Measurements from ENCODE around the gene CHI3L1.

The CHI3L1 gene

DNA sequence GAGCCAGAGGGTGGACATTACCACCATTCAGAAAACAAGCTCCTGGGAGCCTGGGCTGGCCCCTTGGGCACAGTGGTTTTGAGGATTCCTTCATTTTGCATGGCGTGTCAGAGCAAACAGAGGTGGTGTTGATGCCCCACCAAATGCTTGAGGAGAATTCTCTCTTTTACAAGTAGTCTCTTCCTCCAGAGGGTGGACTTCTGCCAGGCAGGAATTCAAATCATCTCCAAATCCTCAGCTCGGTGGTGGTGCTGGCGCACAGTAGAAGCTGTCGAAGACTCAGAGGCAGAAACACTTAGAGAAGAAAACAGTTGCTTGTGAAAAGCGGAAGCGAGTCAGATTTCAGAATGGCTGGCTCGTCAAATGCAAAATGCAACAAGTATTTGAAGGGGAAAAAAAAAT, 3.4 kb upstream of the CHI3L1 start:
- no peak overlapping the region for H3K9ac ChIP-seq (ENCODE audit: low read length in 2 of 2)
- H3K9me3 ChIP-seq (ENCODE audit: control insufficient read depth in 2 of 2, low read length in 2 of 2): no peaks in the 10 kb centered on the region
- no peak overlapping the region for H3K4me3 ChIP-seq (ENCODE audit: low read length in 2 of 2)
- H3K4me1 ChIP-seq (ENCODE audit: control insufficient read depth, insufficient read depth, low read length): no peaks in the 10 kb centered on the region
- no peak overlapping the region for H3K27ac ChIP-seq (ENCODE audit: low read length)
- no peaks in the 10 kb centered on the region for H3K36me3 ChIP-seq (ENCODE audit: control insufficient read depth in 2 of 2, insufficient read depth in 2 of 2, low read length in 2 of 2)
- H3K27me3 ChIP-seq (ENCODE audit: control insufficient read depth in 1 of 2, insufficient read depth in 2 of 2, low read length in 2 of 2): no peaks in the 10 kb centered on the region

DNA sequence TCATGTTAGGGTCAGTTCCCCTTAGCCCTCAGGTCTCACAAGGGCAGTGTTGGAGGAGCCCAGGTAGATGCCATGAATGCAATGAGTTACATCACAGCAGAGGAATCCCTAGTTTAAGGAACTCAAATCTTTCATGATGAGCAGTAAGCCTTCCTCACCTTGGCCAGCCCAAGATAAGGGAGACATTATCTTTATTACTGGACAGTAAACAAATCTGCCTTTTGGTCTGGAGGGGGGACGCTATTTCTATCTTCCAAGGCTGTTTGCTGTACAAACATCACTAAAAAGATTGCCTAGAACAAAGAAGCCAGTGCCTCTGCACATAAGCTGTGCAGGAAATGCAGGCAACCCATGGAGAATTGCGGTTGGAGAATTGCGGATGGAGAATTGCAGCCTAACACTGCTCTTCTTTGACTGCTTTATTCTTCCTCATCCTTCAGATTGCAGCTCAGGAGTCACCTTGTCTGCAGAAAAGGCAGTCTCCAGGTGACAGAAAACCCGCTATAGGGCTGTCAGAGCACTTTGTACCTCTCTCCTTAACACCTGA, 2.3 kb upstream of the CHI3L1 start:
- no peaks in the 10 kb centered on the region for H3K36me3 ChIP-seq (ENCODE audit: control insufficient read depth in 2 of 2, insufficient read depth in 2 of 2, low read length in 2 of 2)
- H3K9me3 ChIP-seq (ENCODE audit: control insufficient read depth in 2 of 2, low read length in 2 of 2): no peaks in the 10 kb centered on the region
- no peaks in the 10 kb centered on the region for H3K4me1 ChIP-seq (ENCODE audit: control insufficient read depth, insufficient read depth, low read length)
- no peak overlapping the region for H3K4me3 ChIP-seq (ENCODE audit: low read length in 2 of 2)
- H3K27ac ChIP-seq (ENCODE audit: low read length): no peak overlapping the region
- no peak overlapping the region for H3K9ac ChIP-seq (ENCODE audit: low read length in 2 of 2)
- no peaks in the 10 kb centered on the region for H3K27me3 ChIP-seq (ENCODE audit: control insufficient read depth in 1 of 2, insufficient read depth in 2 of 2, low read length in 2 of 2)

DNA sequence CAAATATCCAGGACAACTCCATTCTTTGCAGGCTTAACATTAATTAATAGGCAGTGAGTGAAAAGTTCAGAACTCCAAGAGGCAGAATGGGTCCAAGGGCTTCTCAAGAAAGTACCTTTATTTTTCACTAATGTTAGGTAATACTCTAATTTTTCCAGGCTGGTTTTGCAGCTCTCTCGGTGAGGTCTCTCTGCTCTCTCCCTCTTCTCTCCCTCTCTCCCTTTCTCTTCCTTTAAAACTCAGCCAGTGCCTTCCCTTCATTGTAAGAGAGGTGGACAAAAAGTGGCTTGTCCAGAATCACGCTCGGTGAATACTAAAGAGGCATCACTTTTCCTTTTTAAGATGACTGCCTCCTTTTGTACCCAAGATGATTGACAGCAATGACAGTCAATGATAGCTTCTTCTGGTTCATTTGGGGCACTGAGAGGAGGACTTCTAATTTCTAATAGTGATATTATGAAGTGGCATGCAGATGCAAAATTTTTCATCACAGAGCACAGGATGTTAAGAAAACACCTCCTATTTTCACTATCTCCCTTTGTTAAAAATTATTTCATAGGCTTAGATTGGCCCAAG, 1.3 kb upstream of the CHI3L1 start:
- no peak overlapping the region for H3K4me3 ChIP-seq (ENCODE audit: low read length in 2 of 2)
- peak overlapping the region in 1 of 2 donors; percentile 29 for H3K9ac ChIP-seq (ENCODE audit: low read length in 2 of 2)
- no peaks in the 10 kb centered on the region for H3K9me3 ChIP-seq (ENCODE audit: control insufficient read depth in 2 of 2, low read length in 2 of 2)
- no peaks in the 10 kb centered on the region for H3K27me3 ChIP-seq (ENCODE audit: control insufficient read depth in 1 of 2, insufficient read depth in 2 of 2, low read length in 2 of 2)
- no peaks in the 10 kb centered on the region for H3K4me1 ChIP-seq (ENCODE audit: control insufficient read depth, insufficient read depth, low read length)
- H3K27ac ChIP-seq (ENCODE audit: low read length): no peak overlapping the region
- H3K36me3 ChIP-seq (ENCODE audit: control insufficient read depth in 2 of 2, insufficient read depth in 2 of 2, low read length in 2 of 2): no peaks in the 10 kb centered on the region

DNA sequence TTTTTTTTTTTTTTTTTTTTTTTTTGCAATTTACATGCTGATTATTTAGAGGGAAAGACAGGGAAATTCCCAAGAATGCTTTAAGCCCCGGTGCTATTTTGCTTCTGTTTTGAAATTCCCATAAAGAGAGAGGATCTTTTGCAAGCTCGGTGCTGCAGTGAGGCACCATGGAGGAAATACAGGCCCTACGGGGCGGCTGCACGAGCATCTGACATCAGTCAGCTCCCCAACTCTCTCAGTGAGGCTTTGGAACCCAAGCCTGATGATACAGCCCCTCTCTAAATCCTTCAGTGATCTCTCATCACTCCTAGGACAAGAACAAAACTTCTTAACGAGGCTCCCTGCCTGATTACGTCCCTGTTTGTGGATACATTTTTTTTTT, 791 bp upstream of the CHI3L1 start:
- no peaks in the 10 kb centered on the region for H3K36me3 ChIP-seq (ENCODE audit: control insufficient read depth in 2 of 2, insufficient read depth in 2 of 2, low read length in 2 of 2)
- no peaks in the 10 kb centered on the region for H3K27me3 ChIP-seq (ENCODE audit: control insufficient read depth in 1 of 2, insufficient read depth in 2 of 2, low read length in 2 of 2)
- H3K27ac ChIP-seq (ENCODE audit: low read length): no peak overlapping the region
- no peak overlapping the region for H3K4me3 ChIP-seq (ENCODE audit: low read length in 2 of 2)
- no peaks in the 10 kb centered on the region for H3K9me3 ChIP-seq (ENCODE audit: control insufficient read depth in 2 of 2, low read length in 2 of 2)
- peak overlapping the region in 1 of 2 donors; percentile 29 for H3K9ac ChIP-seq (ENCODE audit: low read length in 2 of 2)
- H3K4me1 ChIP-seq (ENCODE audit: control insufficient read depth, insufficient read depth, low read length): no peaks in the 10 kb centered on the region

DNA sequence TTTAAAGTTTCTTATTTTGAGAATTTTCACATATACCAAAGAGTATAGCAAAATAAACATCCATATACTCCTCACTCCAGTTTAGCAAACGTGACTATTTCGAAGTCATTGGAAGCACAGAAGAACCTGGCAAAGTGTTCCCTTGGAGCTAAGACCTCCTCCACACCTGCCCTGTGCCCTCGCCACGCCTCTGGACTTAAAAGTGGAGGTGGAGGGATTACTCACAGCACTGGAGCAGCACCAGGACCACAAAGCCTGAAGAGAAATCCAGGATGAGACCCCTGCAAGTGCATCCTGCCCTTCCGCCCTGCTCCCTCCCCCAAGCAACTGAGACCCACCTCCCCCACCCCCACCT, 436 bp downstream of the CHI3L1 start:
- no peak overlapping the region for H3K4me3 ChIP-seq (ENCODE audit: low read length in 2 of 2)
- no peaks in the 10 kb centered on the region for H3K9me3 ChIP-seq (ENCODE audit: control insufficient read depth in 2 of 2, low read length in 2 of 2)
- no peaks in the 10 kb centered on the region for H3K27me3 ChIP-seq (ENCODE audit: control insufficient read depth in 1 of 2, insufficient read depth in 2 of 2, low read length in 2 of 2)
- H3K9ac ChIP-seq (ENCODE audit: low read length in 2 of 2): no peak overlapping the region
- H3K4me1 ChIP-seq (ENCODE audit: control insufficient read depth, insufficient read depth, low read length): no peaks in the 10 kb centered on the region
- H3K36me3 ChIP-seq (ENCODE audit: control insufficient read depth in 2 of 2, insufficient read depth in 2 of 2, low read length in 2 of 2): no peaks in the 10 kb centered on the region
- no peak overlapping the region for H3K27ac ChIP-seq (ENCODE audit: low read length)

DNA sequence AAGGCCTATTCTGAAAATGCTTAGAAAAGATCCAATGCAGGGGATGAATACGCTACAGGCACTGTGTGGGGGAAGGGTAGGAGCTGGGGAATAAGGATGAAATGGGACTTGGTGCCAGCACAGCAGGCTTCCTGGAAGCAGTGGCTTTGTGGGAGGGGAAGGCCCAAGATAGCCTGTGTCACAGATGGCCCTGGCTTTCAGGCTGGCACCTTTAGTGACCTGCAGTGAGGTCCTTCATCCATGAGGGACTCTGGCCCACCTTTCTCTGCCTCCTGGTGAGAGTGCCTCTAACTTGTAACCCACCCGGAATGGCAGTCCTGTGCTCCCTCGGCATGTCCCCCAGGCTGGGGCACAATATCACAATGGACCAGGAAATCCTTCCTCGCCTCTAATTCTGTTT, 919 bp downstream of the CHI3L1 start:
- H3K9me3 ChIP-seq (ENCODE audit: control insufficient read depth in 2 of 2, low read length in 2 of 2): no peaks in the 10 kb centered on the region
- H3K4me3 ChIP-seq (ENCODE audit: low read length in 2 of 2): no peak overlapping the region
- H3K36me3 ChIP-seq (ENCODE audit: control insufficient read depth in 2 of 2, insufficient read depth in 2 of 2, low read length in 2 of 2): no peaks in the 10 kb centered on the region
- H3K27me3 ChIP-seq (ENCODE audit: control insufficient read depth in 1 of 2, insufficient read depth in 2 of 2, low read length in 2 of 2): no peaks in the 10 kb centered on the region
- no peak overlapping the region for H3K9ac ChIP-seq (ENCODE audit: low read length in 2 of 2)
- no peak overlapping the region for H3K27ac ChIP-seq (ENCODE audit: low read length)
- no peaks in the 10 kb centered on the region for H3K4me1 ChIP-seq (ENCODE audit: control insufficient read depth, insufficient read depth, low read length)

DNA sequence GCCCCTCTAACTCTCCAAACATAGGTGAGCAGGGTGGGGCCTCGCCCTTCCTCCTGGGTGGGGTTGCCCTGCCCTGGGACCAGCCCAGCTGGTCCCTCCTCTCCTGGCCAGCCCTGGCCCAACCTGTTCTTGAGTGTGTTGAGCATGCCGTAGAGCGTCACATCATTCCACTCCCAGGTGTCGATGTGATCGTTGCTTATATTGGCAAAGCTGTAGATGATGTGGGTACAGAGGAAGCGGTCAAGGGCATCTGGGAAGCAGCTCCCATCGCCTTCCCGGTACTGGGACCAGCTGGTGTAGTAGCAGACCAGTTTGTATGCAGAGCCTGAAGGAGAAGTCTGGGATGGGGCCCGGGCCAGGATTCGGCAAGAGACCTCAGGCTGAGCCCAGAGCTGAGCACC, 1.4 kb downstream of the CHI3L1 start:
- Histone ChIP-seq H3K36me3 (ENCODE audit: control insufficient read depth in 2 of 2, insufficient read depth in 2 of 2, low read length in 2 of 2) (no peaks in the 10 kb centered on the region), H3K4me3 (ENCODE audit: low read length in 2 of 2) (no peak overlapping the region), H3K27me3 (ENCODE audit: control insufficient read depth in 1 of 2, insufficient read depth in 2 of 2, low read length in 2 of 2) (no peaks in the 10 kb centered on the region), H3K9me3 (ENCODE audit: control insufficient read depth in 2 of 2, low read length in 2 of 2) (no peaks in the 10 kb centered on the region), H3K27ac (ENCODE audit: low read length) (no peak overlapping the region), H3K4me1 (ENCODE audit: control insufficient read depth, insufficient read depth, low read length) (no peaks in the 10 kb centered on the region), H3K9ac (ENCODE audit: low read length in 2 of 2) (no peak overlapping the region)

DNA sequence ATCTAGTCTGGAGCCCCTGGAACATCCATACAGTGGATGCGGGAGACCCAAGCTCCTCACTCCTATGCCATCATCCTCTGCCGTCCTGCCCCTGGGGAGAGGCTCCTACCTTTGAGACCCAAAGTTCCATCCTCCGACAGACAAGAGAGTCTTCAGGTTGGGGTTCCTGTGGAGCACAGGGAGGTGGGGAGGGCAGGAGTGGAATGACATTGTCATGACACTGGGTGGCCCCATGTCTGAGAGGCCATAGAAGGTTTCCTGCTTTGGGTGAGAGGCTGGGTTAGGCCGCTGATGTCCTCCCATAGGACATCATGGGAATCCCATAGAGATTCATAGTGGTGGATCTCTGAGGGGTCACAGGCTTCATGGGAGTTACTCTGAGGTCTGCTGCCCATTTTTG, 2.0 kb downstream of the CHI3L1 start:
- Histone ChIP-seq H3K27me3 (ENCODE audit: control insufficient read depth in 1 of 2, insufficient read depth in 2 of 2, low read length in 2 of 2) (no peaks in the 10 kb centered on the region), H3K36me3 (ENCODE audit: control insufficient read depth in 2 of 2, insufficient read depth in 2 of 2, low read length in 2 of 2) (no peaks in the 10 kb centered on the region), H3K4me1 (ENCODE audit: control insufficient read depth, insufficient read depth, low read length) (no peaks in the 10 kb centered on the region), H3K9ac (ENCODE audit: low read length in 2 of 2) (no peak overlapping the region), H3K9me3 (ENCODE audit: control insufficient read depth in 2 of 2, low read length in 2 of 2) (no peaks in the 10 kb centered on the region), H3K4me3 (ENCODE audit: low read length in 2 of 2) (no peak overlapping the region), H3K27ac (ENCODE audit: low read length) (no peak overlapping the region)

DNA sequence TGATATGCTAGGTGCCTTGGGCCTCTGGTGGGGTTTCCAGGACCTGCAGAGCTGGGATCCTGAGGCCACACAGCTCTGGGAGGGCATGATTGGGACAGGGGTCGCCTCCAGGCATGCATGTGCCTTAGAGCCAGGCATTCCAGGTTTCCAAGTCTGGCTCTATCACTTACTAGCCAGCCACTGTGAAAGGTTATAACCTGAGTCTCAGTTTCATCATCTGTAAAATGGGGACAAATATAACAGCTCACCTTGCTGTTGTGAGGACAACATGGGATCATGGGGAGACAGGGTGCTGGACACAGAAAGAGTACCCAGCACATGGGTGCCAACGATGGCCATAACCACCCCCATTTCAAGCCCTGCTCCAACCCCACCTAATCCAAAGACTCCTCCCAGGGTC, 2.7 kb downstream of the CHI3L1 start:
- H3K4me1 ChIP-seq (ENCODE audit: control insufficient read depth, insufficient read depth, low read length): no peaks in the 10 kb centered on the region
- H3K27me3 ChIP-seq (ENCODE audit: control insufficient read depth in 1 of 2, insufficient read depth in 2 of 2, low read length in 2 of 2): no peaks in the 10 kb centered on the region
- H3K4me3 ChIP-seq (ENCODE audit: low read length in 2 of 2): no peak overlapping the region
- no peak overlapping the region for H3K9ac ChIP-seq (ENCODE audit: low read length in 2 of 2)
- H3K27ac ChIP-seq (ENCODE audit: low read length): no peak overlapping the region
- H3K9me3 ChIP-seq (ENCODE audit: control insufficient read depth in 2 of 2, low read length in 2 of 2): no peaks in the 10 kb centered on the region
- H3K36me3 ChIP-seq (ENCODE audit: control insufficient read depth in 2 of 2, insufficient read depth in 2 of 2, low read length in 2 of 2): no peaks in the 10 kb centered on the region

DNA sequence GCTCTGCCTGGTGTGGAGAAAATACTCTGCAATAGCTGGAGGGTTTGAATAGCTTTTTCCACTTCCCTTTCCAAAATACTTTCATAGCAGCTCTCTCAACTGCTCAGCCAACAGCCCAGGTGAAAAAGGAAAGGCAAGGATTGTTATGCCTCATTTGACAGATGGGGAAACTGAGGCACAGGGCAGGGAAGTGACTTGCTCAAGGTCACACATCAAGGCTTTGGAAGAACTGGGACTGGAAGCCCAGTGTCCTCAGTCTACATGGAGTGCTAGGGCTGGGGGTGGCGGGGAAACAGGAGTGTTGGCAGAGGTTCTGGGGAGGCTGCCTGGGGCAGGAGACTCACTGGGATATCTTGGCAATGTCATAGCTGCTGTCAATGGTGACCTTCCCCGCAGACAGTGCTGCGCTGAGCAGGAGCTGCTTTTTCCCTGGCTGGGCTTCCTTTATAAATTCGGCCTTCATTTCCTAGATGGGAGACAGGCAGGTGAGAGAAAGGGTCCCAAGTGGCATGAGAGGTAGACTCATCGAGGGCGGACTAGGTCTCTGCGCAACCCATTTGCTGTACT, 4.0 kb downstream of the CHI3L1 start:
- Histone ChIP-seq H3K9me3 (ENCODE audit: control insufficient read depth in 2 of 2, low read length in 2 of 2) (no peaks in the 10 kb centered on the region), H3K9ac (ENCODE audit: low read length in 2 of 2) (no peak overlapping the region), H3K27ac (ENCODE audit: low read length) (no peak overlapping the region)

DNA sequence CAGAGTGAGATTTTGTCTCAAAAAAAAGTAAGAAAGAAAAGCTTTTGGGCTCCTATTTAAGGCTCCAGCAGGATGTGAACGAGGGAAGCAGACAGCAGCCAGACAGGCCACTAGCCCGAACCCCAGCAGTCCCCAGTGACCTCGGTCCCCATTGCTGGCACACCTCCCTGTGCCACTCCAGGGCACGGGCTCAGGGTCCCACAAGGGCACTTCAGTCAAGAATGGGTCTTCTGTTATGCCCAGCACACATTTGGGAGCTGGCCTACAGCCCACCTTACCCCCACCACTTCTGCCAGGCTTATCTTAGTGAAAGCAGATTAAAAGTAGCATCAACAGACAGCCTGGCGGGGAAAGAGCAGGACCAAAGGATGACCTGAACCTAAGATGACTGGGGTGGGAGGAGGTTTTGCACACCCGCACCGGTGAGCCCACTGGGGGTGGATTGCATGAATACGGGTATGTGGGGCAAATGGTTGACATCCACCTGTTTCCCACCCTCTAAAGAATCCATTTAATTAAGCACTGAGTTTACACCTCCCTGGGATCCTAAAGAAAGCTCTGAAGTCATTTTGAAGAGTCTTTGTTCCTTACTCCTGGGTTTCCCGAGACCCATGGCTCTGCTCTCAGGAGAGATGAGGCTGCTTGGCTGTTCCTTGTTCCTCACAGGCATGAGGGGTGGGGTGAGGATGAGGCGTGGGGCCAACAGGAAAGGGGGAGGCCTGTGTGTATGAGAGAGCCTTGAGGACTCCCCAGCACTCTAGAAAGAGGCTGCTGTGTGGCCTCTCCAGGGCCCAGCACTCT, 4.7 kb downstream of the CHI3L1 start:
- no peaks in the 10 kb centered on the region for H3K27me3 ChIP-seq (ENCODE audit: control insufficient read depth in 1 of 2, insufficient read depth in 2 of 2, low read length in 2 of 2)
- no peak overlapping the region for H3K9ac ChIP-seq (ENCODE audit: low read length in 2 of 2)
- H3K4me1 ChIP-seq (ENCODE audit: control insufficient read depth, insufficient read depth, low read length): no peaks in the 10 kb centered on the region
- H3K36me3 ChIP-seq (ENCODE audit: control insufficient read depth in 2 of 2, insufficient read depth in 2 of 2, low read length in 2 of 2): no peaks in the 10 kb centered on the region
- no peaks in the 10 kb centered on the region for H3K9me3 ChIP-seq (ENCODE audit: control insufficient read depth in 2 of 2, low read length in 2 of 2)
- H3K4me3 ChIP-seq (ENCODE audit: low read length in 2 of 2): no peak overlapping the region
- no peak overlapping the region for H3K27ac ChIP-seq (ENCODE audit: low read length)

More for the DNA sequence above, 4.0 kb downstream of the CHI3L1 start:
- Histone ChIP-seq H3K4me3 (ENCODE audit: low read length in 2 of 2) (no peak overlapping the region), H3K36me3 (ENCODE audit: control insufficient read depth in 2 of 2, insufficient read depth in 2 of 2, low read length in 2 of 2) (no peaks in the 10 kb centered on the region), H3K4me1 (ENCODE audit: control insufficient read depth, insufficient read depth, low read length) (no peaks in the 10 kb centered on the region), H3K27me3 (ENCODE audit: control insufficient read depth in 1 of 2, insufficient read depth in 2 of 2, low read length in 2 of 2) (no peaks in the 10 kb centered on the region)
